IMR-90 (cell line): ENCODE results near the gene SMC6. TPM values are rescaled to one million over a fixed set of nuclear protein-coding genes. Genes with fewer than 3 reads are reported as not detected.
A peak's percentile ranks its signal among the peaks of the same experiment; 100 is the strongest.

Experiments used
- ATAC-seq: fragments of 200-7000 bp; cut with Tn5 transposase; 2 replicates; pipeline ENCODE4 v1.9.1; 2020; ENCODE audit warnings: low read depth, mild to moderate bottlenecking, moderate library complexity
- BruUV-seq: library from RNA; stranded (reverse); fragments of 400-500 nt; replicated peaks from 2 replicates; lab custom pipeline; 2021; lab: Mats Ljungman, UMichigan
- CTCF ChIA-PET: fragments of 300-600 bp; formaldehyde crosslinking; extraction: SDS; loops from one replicate; lab custom pipeline; 2021; ENCODE audit warnings: antibody characterized with exemption; lab: Yijun Ruan, JAX
- POLR2A ChIA-PET: fragments of 300-600 bp; sonication (Branson Sonifier 250); formaldehyde crosslinking; loops from one replicate; lab custom pipeline; 2022; ENCODE audit warnings: antibody characterized with exemption; ENCODE audit not compliant: unreplicated experiment; lab: Charles Lee
- DNase-seq: peaks from one replicate; pipeline ENCODE4 v3.0.0; 2013
- H2AFZ ChIP-seq: replicated peaks from 2 replicates; pipeline ENCODE3; 2013; ENCODE audit warnings: low read length, mild to moderate bottlenecking; ENCODE audit not compliant: poor library complexity
- H2AK5ac ChIP-seq: 2 replicates; pipeline ENCODE4 v1.6.1; 2013; ENCODE audit warnings: low read depth, low read length, inconsistent platforms
- H2AK9ac ChIP-seq: replicated peaks from 2 replicates; pipeline ENCODE3; 2013; ENCODE audit warnings: mild to moderate bottlenecking, low read depth, low read length, moderate library complexity; ENCODE audit not compliant: poor library complexity
- H2BK120ac ChIP-seq: 2 replicates; pipeline ENCODE4 v1.6.1; 2013; ENCODE audit warnings: low read depth, low read length, inconsistent platforms
- H2BK15ac ChIP-seq: 3 replicates; pipeline ENCODE4 v1.6.1; 2013; ENCODE audit warnings: low read depth, low read length, inconsistent platforms
- H2BK20ac ChIP-seq: 2 replicates; pipeline ENCODE4 v1.6.1; 2013; ENCODE audit warnings: low read depth, mild to moderate bottlenecking, inconsistent platforms, low read length, moderate library complexity
- H2BK5ac ChIP-seq: 2 replicates; pipeline ENCODE4 v1.6.1; 2013; ENCODE audit warnings: mild to moderate bottlenecking, low read depth, low read length, inconsistent platforms; ENCODE audit not compliant: poor library complexity, severe bottlenecking
- H3K14ac ChIP-seq: replicated peaks from 2 replicates; pipeline ENCODE4 v1.6.1; 2013; ENCODE audit warnings: low read depth, low read length, inconsistent platforms
- H3K18ac ChIP-seq: 2 replicates; pipeline ENCODE4 v1.6.1; 2013; ENCODE audit warnings: low read depth, low read length, control low read depth
- H3K23ac ChIP-seq: 2 replicates; pipeline ENCODE4 v1.6.1; 2013; ENCODE audit warnings: low read depth, low read length, inconsistent platforms
- H3K27ac ChIP-seq: 2 replicates; pipeline ENCODE4 v1.5.1; 2013; ENCODE audit warnings: mild to moderate bottlenecking, control low read depth, low read length; ENCODE audit not compliant: insufficient read depth
- H3K27me3 ChIP-seq: 2 replicates; pipeline ENCODE4 v1.6.1; 2013; ENCODE audit warnings: low read length; ENCODE audit not compliant: control insufficient read depth, insufficient read depth
- H3K36me3 ChIP-seq: 2 replicates; pipeline ENCODE4 v1.6.1; 2013; ENCODE audit warnings: low read length, mixed read lengths; ENCODE audit not compliant: control insufficient read depth, insufficient read depth
- H3K4ac ChIP-seq: 2 replicates; pipeline ENCODE4 v1.6.1; 2013; ENCODE audit warnings: low read depth, low read length, inconsistent platforms
- H3K4me1 ChIP-seq: 2 replicates; pipeline ENCODE4 v1.6.1; 2013; ENCODE audit warnings: low read length, mixed read lengths; ENCODE audit not compliant: control insufficient read depth, insufficient read depth
- H3K4me2 ChIP-seq: 2 replicates; pipeline ENCODE4 v1.6.1; 2013; ENCODE audit warnings: low read depth, mild to moderate bottlenecking, control low read depth, low read length, moderate library complexity
- H3K4me3 ChIP-seq: 2 replicates; pipeline ENCODE4 v1.5.1; 2013; ENCODE audit warnings: low read depth, mild to moderate bottlenecking, control low read depth, low read length, moderate library complexity; ENCODE audit not compliant: insufficient read depth
- H3K56ac ChIP-seq: 2 replicates; pipeline ENCODE4 v1.6.1; 2013; ENCODE audit warnings: low read length, inconsistent platforms; ENCODE audit not compliant: insufficient read depth; ENCODE audit errors: extremely low read depth
- H3K79me1 ChIP-seq, 2 experiments: 2 replicates each; pipeline ENCODE4 v1.6.1; 2013; ENCODE audit warnings: low read length in 2 of 2, inconsistent platforms in 1 of 2, low read depth in 1 of 2
- H3K9ac ChIP-seq: 2 replicates; pipeline ENCODE4 v1.6.1; 2013; ENCODE audit warnings: low read depth, low read length, control low read depth
- H3K9me1 ChIP-seq: 2 replicates; pipeline ENCODE4 v1.6.1; 2013; ENCODE audit warnings: low read length, inconsistent platforms; ENCODE audit not compliant: insufficient read depth
- H3K9me3 ChIP-seq: 2 replicates; pipeline ENCODE4 v1.6.1; 2013; ENCODE audit warnings: low read length; ENCODE audit not compliant: control insufficient read depth, insufficient read depth
- H4K20me1 ChIP-seq: 2 replicates; pipeline ENCODE4 v1.6.1; 2013; ENCODE audit warnings: low read length, inconsistent platforms; ENCODE audit not compliant: insufficient read depth
- H4K5ac ChIP-seq: 2 replicates; pipeline ENCODE4 v1.6.1; 2013; ENCODE audit warnings: mild to moderate bottlenecking, low read depth, low read length, control low read depth
- H4K8ac ChIP-seq, 2 experiments: 2 replicates each; pipeline ENCODE4 v1.6.1; 2013; ENCODE audit warnings: low read depth in 2 of 2, low read length in 2 of 2, control low read depth in 1 of 2, inconsistent platforms in 1 of 2
- H4K91ac ChIP-seq: 2 replicates; pipeline ENCODE4 v1.6.1; 2013; ENCODE audit warnings: low read depth, low read length, inconsistent platforms; ENCODE audit not compliant: insufficient read depth
- CEBPB ChIP-seq: IDR thresholded peaks from 2 replicates; pipeline ENCODE4 v1.6.1; 2012; ENCODE audit warnings: low read depth, low read length, improper control_type of control experiment
- CTCF ChIP-seq: conservative IDR thresholded peaks from 2 replicates; pipeline ENCODE4 v1.5.1; 2012; ENCODE audit warnings: mild to moderate bottlenecking, low read depth, low read length, improper control_type of control experiment
- MAFK ChIP-seq: IDR thresholded peaks from 2 replicates; pipeline ENCODE4 v1.6.1; 2012; ENCODE audit warnings: low read depth, low read length, improper control_type of control experiment
- MAZ ChIP-seq: IDR thresholded peaks from 2 replicates; pipeline ENCODE4 v1.6.1; 2012; ENCODE audit warnings: low read depth, mild to moderate bottlenecking, low read length, improper control_type of control experiment, moderate library complexity, borderline replicate concordance
- MXI1 ChIP-seq: IDR thresholded peaks from 2 replicates; pipeline ENCODE4 v1.6.1; 2012; ENCODE audit warnings: low read depth, mild to moderate bottlenecking, low read length, moderate library complexity, borderline replicate concordance
- NFE2L2 ChIP-seq: fragments of 150-350 bp; IDR thresholded peaks from 2 replicates; pipeline ENCODE4 v1.6.1; 2016; ENCODE audit warnings: low read depth, mild to moderate bottlenecking, low read length
- POLR2A ChIP-seq: IDR thresholded peaks from 2 replicates; pipeline ENCODE4 v1.6.1; 2012; ENCODE audit warnings: mild to moderate bottlenecking, low read depth, low read length
- RAD21 ChIP-seq: IDR thresholded peaks from 2 replicates; pipeline ENCODE4 v1.6.1; 2012; ENCODE audit warnings: low read length, improper control_type of control experiment
- SMC3 ChIP-seq: fragments of 150-350 bp; IDR thresholded peaks from 2 replicates; pipeline ENCODE4 v1.6.1; 2016; ENCODE audit warnings: low read depth, mild to moderate bottlenecking, antibody characterized with exemption, low read length, moderate library complexity
- USF2 ChIP-seq: fragments of 150-350 bp; IDR thresholded peaks from 2 replicates; pipeline ENCODE4 v1.6.1; 2017; ENCODE audit warnings: mild to moderate bottlenecking, antibody characterized with exemption, low read length, low read depth
- WGBS, 2 experiments: methylation state at CpG; one replicate each; pipeline versions ENCODE4 v1.1.5 to v1.1.7; 2013; ENCODE audit warnings: missing lambda C conversion rate in 2 of 2; ENCODE audit not compliant: insufficient read length in 1 of 2; ENCODE audit errors: extremely low coverage in 2 of 2; 5-methylcytosine and 5-hydroxymethylcytosine counted together
- dilution Hi-C: fragments of 300-500 bp; cut with HindIII; formaldehyde crosslinking; loops from one replicate; pipeline ENCODE4 v1.14.3; 2018; ENCODE audit warnings: low sequenced_read_pairs; ENCODE audit not compliant: unreplicated experiment
- in situ Hi-C: fragments of 300-500 bp; cut with MboI; formaldehyde crosslinking; loops from 3 replicates; pipeline ENCODE4 v1.14.3; 2019; ENCODE audit warnings: low sequenced_read_pairs, inconsistent platforms, mixed read lengths
- intact Hi-C: fragments of 100-400 bp; cut with micrococcal nuclease; formaldehyde crosslinking; loops from 2 replicates; pipeline ENCODE4 v1.10.0; 2022
- polyA plus RNA-seq, 3 experiments: library from polyadenylated mRNA; depleted of rRNA; stranded (reverse); fragments of >200 nt; gene quantifications; 2 replicates each; pipeline ENCODE4 v1.2.3, GENCODE V29; 2012; ENCODE audit warnings: low replicate concordance in 1 of 3
- total RNA-seq: library from RNA; depleted of rRNA; stranded (reverse); fragments of >200 nt; gene quantifications from 2 replicates; pipeline ENCODE4 v1.2.3, GENCODE V29; 2012

SMC6 gene
- total and polyA plus RNA-seq, 2 of the 4 experiments (the other 2 are of a cell fraction) = 6.5 to 10.4 TPM

GRCh38 chr2:17799301-17800120 is 45.9 kb upstream of the SMC6 start:
- H3K36me3 ChIP-seq = no peaks in the 10 kb centered on the region
- H3K14ac ChIP-seq = no peak overlapping the region
- ATAC-seq (no peak), DNase-seq (no peak)
- no peak overlapping the region for H2AK5ac ChIP-seq
- WGBS, 2 experiments = 86% methylated on average over 1 of the region's 7 CpGs; no CpG with 5 or more reads in 1 of the 2 experiments
- H3K23ac ChIP-seq = no peak overlapping the region; the same call in 1 of the 2 replicates
- H3K27ac ChIP-seq = no peak overlapping the region
- POLR2A ChIA-PET = no interaction called here
- H2BK5ac ChIP-seq = no peak overlapping the region
- H3K4me2 ChIP-seq = no peak overlapping the region
- CTCF ChIA-PET = interaction anchor here (0.6 to 0.7 kb wide), 2 partner anchors 46 to 346 kb away, joined by 3 read pairs; no protein-coding TSS in a partner anchor
- H2BK15ac ChIP-seq = no peak overlapping the region
- no peak overlapping the region for H3K4ac ChIP-seq
- peak overlapping the region; percentile 10 for H2AFZ ChIP-seq
- H3K79me1 ChIP-seq = no peaks in the 10 kb centered on the region
- no peak overlapping the region for H2AK9ac ChIP-seq
- no peak overlapping the region for H3K4me3 ChIP-seq
- H4K5ac ChIP-seq = no peak overlapping the region
- H4K20me1 ChIP-seq = no peaks in the 10 kb centered on the region
- no peak overlapping the region for H2BK20ac ChIP-seq
- H3K9ac ChIP-seq = no peak overlapping the region
- no peaks in the 10 kb centered on the region for H3K9me3 ChIP-seq
- no peak overlapping the region for H2BK120ac ChIP-seq
- intact Hi-C loops (no loop called here), in situ Hi-C loops (no loop called here), dilution Hi-C loops (no loop called here)
- H4K8ac ChIP-seq = no peak overlapping the region
- H3K4me1 ChIP-seq = no peaks in the 10 kb centered on the region
- peaks cover 19% of the 10 kb centered on the region for H3K27me3 ChIP-seq
- H3K18ac ChIP-seq = no peak overlapping the region
- no TSS peak for BruUV-seq
- H3K9me1 ChIP-seq = no peaks in the 10 kb centered on the region
- no peak overlapping the region for H4K91ac ChIP-seq
- no peak overlapping the region for H3K56ac ChIP-seq
- TF ChIP-seq SMC3 (no peak), MAZ (no peak), RAD21 (no peak), MXI1 (no peak), NFE2L2 (no peak), CEBPB (no peak), CTCF (no peak), USF2 (no peak), POLR2A (no peak), MAFK (no peak)
